GM20000 (cell line): ENCODE measurements around the gene PKP4.

ENCODE experiments used
- DNase-seq: peaks from one replicate; pipeline ENCODE4 v3.0.0; 2012; ENCODE audit warnings: low spot score
- TF ChIP-seq, protein P1 (sequence below): IDR thresholded peaks from 2 replicates; pipeline ENCODE4 v1.5.1; 2012; ENCODE audit warnings: mild to moderate bottlenecking, control low read depth; ENCODE audit errors: extremely low read depth, missing control alignments

PKP4 gene

GRCh38 chr2:158610059-158610458, 153.3 kb downstream of the PKP4 start:
- TF ChIP-seq, protein P1, sequence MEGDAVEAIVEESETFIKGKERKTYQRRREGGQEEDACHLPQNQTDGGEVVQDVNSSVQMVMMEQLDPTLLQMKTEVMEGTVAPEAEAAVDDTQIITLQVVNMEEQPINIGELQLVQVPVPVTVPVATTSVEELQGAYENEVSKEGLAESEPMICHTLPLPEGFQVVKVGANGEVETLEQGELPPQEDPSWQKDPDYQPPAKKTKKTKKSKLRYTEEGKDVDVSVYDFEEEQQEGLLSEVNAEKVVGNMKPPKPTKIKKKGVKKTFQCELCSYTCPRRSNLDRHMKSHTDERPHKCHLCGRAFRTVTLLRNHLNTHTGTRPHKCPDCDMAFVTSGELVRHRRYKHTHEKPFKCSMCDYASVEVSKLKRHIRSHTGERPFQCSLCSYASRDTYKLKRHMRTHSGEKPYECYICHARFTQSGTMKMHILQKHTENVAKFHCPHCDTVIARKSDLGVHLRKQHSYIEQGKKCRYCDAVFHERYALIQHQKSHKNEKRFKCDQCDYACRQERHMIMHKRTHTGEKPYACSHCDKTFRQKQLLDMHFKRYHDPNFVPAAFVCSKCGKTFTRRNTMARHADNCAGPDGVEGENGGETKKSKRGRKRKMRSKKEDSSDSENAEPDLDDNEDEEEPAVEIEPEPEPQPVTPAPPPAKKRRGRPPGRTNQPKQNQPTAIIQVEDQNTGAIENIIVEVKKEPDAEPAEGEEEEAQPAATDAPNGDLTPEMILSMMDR, result no peak
- no peak for DNase-seq

DNA sequence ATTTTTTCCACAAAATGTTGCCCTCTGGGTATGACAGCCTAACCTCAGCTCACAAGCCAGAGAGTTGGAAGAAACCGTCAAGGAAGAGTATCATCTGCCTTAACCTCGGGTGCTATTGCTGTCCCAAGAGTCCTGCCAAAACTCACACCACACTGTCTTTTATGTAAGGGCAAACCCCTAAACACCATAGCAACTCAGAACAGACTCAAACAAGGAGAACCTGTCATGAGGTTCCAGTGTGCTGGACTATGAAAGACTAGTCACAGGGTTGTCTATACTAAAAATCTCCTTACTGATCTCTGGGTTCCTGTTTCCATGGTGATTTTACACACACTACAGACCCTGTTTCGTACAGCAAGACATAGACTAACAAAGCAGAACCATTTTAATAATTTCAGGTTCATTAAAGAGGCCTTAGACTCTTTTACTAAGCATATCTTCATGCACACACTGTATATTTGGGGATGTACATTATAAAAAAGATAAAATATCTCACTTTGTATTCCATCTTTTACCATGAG, 159.8 kb downstream of the PKP4 start:
- TF ChIP-seq, protein P1, result no peak
- DNase-seq, result no peak

DNA sequence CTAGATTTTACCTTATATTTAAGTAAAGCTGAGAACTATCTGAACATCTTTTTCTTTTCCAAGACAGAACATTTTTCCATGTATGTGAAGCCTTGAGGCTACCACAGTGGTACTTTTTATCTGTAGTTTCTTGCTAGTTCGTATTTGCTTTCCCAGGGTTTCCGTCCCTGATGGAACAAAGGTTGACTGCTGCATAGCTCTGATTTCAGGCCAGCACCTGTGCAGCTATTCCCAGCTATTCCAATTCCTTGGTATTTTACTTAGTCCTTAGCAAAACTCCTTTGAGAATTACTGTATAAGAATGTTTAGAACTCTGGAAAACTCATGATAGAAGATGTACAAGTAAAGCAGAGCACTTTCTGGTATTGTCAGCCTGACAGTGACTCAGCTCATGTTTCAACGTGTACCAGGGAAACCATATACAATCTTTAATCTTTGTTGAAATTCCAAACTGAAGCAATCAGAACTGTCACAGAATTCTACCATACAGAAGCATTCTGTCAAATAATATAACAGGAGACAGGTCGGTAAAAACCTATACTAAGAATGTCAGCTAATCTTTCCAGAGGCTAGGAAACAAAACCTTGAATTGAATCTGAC, 162.2 kb downstream of the PKP4 start:
- TF ChIP-seq, protein P1, result no peak
- DNase-seq, result no peak

GRCh38 chr2:158619496-158619895, 162.7 kb downstream of the PKP4 start:
- TF ChIP-seq, protein P1, result no peak
- DNase-seq, result no peak

DNA sequence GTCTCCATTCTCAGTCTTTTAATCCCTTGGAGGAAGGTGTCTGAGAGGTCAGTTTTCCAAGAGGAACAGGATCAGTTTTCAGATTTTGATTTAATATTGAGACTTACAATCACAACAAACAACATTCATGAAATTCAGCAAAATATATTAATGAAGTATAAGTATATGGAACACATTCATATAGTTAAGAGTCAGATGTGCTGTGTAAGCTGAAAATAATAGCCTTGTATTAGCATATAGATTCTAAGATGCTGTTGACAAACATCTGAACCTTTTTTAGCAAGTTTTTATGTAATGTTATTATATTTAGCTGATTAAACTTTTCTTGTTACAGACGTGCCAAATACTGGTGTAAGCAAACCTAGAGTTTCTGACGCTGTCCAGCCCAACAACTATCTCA, 163.9 kb downstream of the PKP4 start:
- no peak for DNase-seq
- TF ChIP-seq, protein P1, result no peak

DNA sequence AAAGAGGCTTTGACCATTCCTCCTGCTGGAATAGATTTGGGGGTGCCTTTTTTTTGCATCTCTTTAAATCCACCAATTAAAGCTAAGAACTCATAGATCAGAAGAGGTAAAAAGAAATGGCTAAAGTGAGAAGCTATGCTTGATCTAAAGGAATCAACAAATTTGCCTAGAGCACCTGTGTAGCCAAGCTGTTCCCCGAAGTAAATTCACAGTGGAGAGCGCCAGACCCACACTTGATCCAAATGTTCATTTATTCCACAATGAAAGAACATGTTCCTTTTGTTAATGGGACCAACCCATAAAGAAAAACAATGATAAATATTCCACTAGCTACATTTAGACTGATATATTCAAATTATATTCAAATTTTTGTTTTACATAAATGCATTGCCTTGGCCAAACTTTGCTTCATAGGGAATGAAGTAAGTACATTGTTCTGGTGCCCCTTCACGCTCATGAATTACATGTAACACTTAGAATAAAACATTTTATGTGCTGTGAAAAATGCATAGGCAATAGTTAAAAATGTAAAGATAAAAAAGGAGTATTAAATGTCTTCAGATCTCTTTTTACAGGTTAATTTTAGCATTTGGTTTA, 167.4 kb downstream of the PKP4 start:
- no peak for DNase-seq
- TF ChIP-seq, protein P1, result no peak

DNA sequence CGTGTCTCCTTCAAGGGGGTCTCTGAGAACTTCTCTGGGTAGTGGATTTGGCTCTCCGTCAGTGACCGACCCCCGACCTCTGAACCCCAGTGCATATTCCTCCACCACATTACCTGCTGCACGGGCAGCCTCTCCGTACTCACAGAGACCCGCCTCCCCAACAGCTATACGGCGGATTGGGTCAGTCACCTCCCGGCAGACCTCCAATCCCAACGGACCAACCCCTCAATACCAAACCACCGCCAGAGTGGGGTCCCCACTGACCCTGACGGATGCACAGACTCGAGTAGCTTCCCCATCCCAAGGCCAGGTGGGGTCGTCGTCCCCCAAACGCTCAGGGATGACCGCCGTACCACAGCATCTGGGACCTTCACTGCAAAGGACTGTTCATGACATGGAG, 168.2 kb downstream of the PKP4 start:
- DNase-seq, result no peak
- TF ChIP-seq, protein P1, result no peak
